GM18505 (cell line): Measurements from ENCODE around the gene CCT5.

Experiments
- ATAC-seq: cut with Tn5 transposase; IDR thresholded peaks from one replicate; pipeline ENCODE4 v1.9.1; 2021; ENCODE audit not compliant: unreplicated experiment
- POLR2A ChIP-seq: IDR thresholded peaks from 4 replicates; pipeline ENCODE4 v1.6.1; 2011; ENCODE audit warnings: borderline replicate concordance; ENCODE audit not compliant: insufficient read depth, insufficient read length; ENCODE audit errors: extremely low read depth

CCT5 gene

GRCh38 chr5:10307206-10308148 lies 57.4 kb downstream of the CCT5 start, which contains the start of gene CMBL:
Gene CMBL, minus strand, starts transcription at chr5:10307902. Its CDS starts 17,140 bp downstream, at chr5:10290762.
- no peak for TF ChIP-seq POLR2A
- ATAC-seq, result peak; percentile 79

GRCh38 chr5:10308844-10309243 lies 58.8 kb downstream of the CCT5 start:
- ATAC-seq, result no peak
- TF ChIP-seq POLR2A, result no peak

GRCh38 chr5:10310066-10310779 lies 60.1 kb downstream of the CCT5 start:
- TF ChIP-seq POLR2A, result no peak
- ATAC-seq, result no peak

GRCh38 chr5:10310835-10311570 lies 60.9 kb downstream of the CCT5 start:
- peak; percentile 69 for ATAC-seq

- TF ChIP-seq POLR2A, result no peak
These were observed 61.7 kb downstream of the CCT5 start for GRCh38 chr5:10311595-10312425.

GRCh38 chr5:10315201-10315600 lies 65.1 kb downstream of the CCT5 start:
- TF ChIP-seq POLR2A, result no peak
- ATAC-seq, result no peak

More at GRCh38 chr5:10311595-10312425, 61.7 kb downstream of the CCT5 start:
- ATAC-seq, result no peak
